ENCODE measurements around the gene ZNF385A. TPM values are rescaled to one million over a fixed set of nuclear protein-coding genes. Genes with fewer than 3 reads are reported as not detected.

The ZNF385A gene
- total and polyA plus RNA-seq, 2 of the 13 experiments (the other 11 are each of a cell fraction or from before 2014, with no cell fraction given), result 0.44 to 0.67 TPM

DNA sequence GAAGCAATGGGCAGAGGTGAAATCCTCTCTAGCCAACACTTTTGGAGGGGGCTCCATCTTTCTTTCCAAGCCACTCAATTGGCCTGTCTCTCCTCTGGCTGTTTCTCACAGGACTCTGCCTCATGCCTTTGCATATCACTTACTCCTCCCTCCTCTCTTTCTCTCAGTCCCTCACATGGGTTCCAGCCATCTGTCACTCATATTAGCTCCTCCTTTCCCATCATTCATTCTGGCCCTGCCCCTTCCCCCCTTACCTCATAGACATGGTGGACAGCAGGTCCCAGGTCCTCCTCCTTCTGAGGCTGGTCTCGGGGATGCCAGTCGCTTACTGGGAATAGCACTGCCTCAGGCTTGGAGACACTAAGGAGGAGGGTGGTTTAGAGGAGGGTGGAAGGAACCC is 16.6 kb upstream of the ZNF385A start (continued):
- TF ChIP-seq SPEN (CRISPR knock-in tag; IDR thresholded peaks at IDR 0.05; ENCODE audit: low read depth) (no peak), ZNF703 (CRISPR knock-in tag; IDR thresholded peaks at IDR 0.05; ENCODE audit: borderline replicate concordance) (no peak), SP2 (CRISPR knock-in tag; IDR thresholded peaks at IDR 0.05) (no peak), ZNF839 (CRISPR knock-in tag; IDR thresholded peaks at IDR 0.05; ENCODE audit: borderline replicate concordance) (no peak), ZNF530 (CRISPR knock-in tag; IDR thresholded peaks at IDR 0.05; ENCODE audit: low read depth) (no peak)

DNA sequence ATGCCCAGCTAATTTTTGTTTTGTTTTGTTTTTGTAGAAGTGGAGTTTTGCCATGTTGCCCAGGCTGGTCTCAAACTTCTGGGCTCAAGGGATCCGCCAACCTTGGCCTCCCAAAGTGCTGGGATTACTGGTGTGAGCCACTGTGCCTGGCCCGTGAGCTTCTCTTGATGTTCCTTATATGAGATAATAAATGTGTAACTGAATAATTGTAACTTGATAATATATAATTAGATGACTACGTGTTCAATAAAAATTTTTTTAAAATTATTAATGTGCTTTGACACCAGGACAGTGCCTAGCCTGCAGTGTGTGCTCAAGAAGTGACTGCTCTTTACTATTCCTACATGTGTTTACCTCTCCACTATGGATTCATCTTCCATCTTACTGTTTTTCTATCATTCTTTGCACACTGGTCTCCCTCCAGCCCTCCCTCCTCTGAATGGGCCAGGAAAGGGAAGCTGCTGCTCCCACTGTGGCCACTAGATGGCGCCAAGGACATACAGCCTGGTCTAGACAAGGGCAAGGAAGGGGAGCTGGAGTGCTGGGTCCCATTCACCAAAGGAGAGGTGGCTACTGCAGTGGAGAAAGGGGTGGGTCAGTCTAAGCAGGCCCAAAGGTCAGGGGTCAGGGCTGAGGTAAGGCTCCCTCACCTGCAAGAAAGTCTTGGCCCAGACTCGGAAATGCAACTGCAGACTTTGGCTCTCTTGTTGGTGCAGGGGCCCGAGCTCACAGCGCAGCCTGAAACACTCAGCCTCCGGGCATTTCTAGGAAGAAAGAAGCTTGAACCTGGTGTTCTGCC is 14.7 kb upstream of the ZNF385A start:
- no peaks in the 10 kb centered on the region for H4K20me1 ChIP-seq (ENCODE audit: insufficient read depth, low read length)
- POLR2A ChIA-PET, result no interaction called here
- H3K4me3 ChIP-seq (replicated peaks in 1 of 3; ENCODE audit: insufficient read depth in 1 of 3, low read depth in 2 of 3, low read length in 3 of 3), result no peak overlapping the region
- 43% methylated on average over 8 of the region's 8 CpGs for WGBS (ENCODE audit: low lambda C conversion rate)
- intact Hi-C loops (cut with micrococcal nuclease; ENCODE audit: unreplicated experiment) (loop anchor here (1.0 kb wide), 1 partner anchor 40 kb away; no protein-coding TSS in a partner anchor), in situ Hi-C loops (cut with HindIII; ENCODE audit: extremely low pct_ligation_motif_present, low pct_unique_long_range_greater_than_20kb) (no loop called here)
- FAIRE-seq, result peak; percentile 74
- no peak overlapping the region for H3K4me2 ChIP-seq (ENCODE audit: low read depth, low read length)
- CTCF ChIA-PET (ENCODE audit: low intra/inter-chr PET ratio, low total read pairs), result interaction anchor here (1.3 kb wide), 1 partner anchor 40 kb away, joined by 18 read pairs; no protein-coding TSS in a partner anchor
- H3K36me3 ChIP-seq (replicated peaks in 1 of 2; ENCODE audit: control insufficient read depth in 1 of 2, insufficient read depth in 2 of 2, low read length in 2 of 2), result no peaks in the 10 kb centered on the region
- H3K79me2 ChIP-seq (ENCODE audit: insufficient read depth, low read length), result no peaks in the 10 kb centered on the region
- DNase-seq (ENCODE audit: low spot score), result peak; percentile 62
- no TSS peak for BruUV-seq (replicated peaks)
- no peaks in the 10 kb centered on the region; a peak in 1 of 5 replicates for H3K27me3 ChIP-seq (ENCODE audit: control insufficient read depth in 1 of 2, insufficient read depth in 2 of 2, low read length in 2 of 2)
- no peak overlapping the region for H3K27ac ChIP-seq (ENCODE audit: extremely low read length, insufficient read depth, low read length)
- no peaks in the 10 kb centered on the region for H3K9me3 ChIP-seq (ENCODE audit: low read length)
- ATAC-seq, result peak; percentile 93
- H3K4me1 ChIP-seq (ENCODE audit: insufficient read depth, low read length), result no peaks in the 10 kb centered on the region
- no peak overlapping the region for H2AFZ ChIP-seq (ENCODE audit: low read length)
- no peak overlapping the region for H3K9ac ChIP-seq (ENCODE audit: insufficient read depth, low read depth, low read length)
- TF ChIP-seq SMC3 (IDR thresholded peaks at IDR 0.05; ENCODE audit: low read length), result peak; percentile 73
- TF ChIP-seq ZBTB21 (CRISPR knock-in tag; IDR thresholded peaks at IDR 0.05), result no peak
- TF ChIP-seq NFATC3 (CRISPR knock-in tag; IDR thresholded peaks at IDR 0.05), result no peak
- TF ChIP-seq ZNF775 (CRISPR knock-in tag; IDR thresholded peaks at IDR 0.05; ENCODE audit: borderline replicate concordance), result no peak
- no peak for TF ChIP-seq HNF1B (CRISPR knock-in tag; IDR thresholded peaks at IDR 0.05)
- peak; percentile 82 for TF ChIP-seq STAG1 (CRISPR knock-in tag; IDR thresholded peaks at IDR 0.05)
- no peak for TF ChIP-seq XRCC5 (optimal IDR thresholded peaks at IDR 0.05; ENCODE audit: low read length)
- no peak for TF ChIP-seq SCMH1 (CRISPR knock-in tag; IDR thresholded peaks at IDR 0.05; ENCODE audit: borderline replicate concordance)
- no peak for TF ChIP-seq HCFC1 (IDR thresholded peaks at IDR 0.05; ENCODE audit: low read depth, low read length)
- no peak for TF ChIP-seq MED1 (CRISPR knock-in tag; IDR thresholded peaks at IDR 0.05)
- no peak for TF ChIP-seq SP2 (CRISPR knock-in tag; IDR thresholded peaks at IDR 0.05)
- TF ChIP-seq MED8 (CRISPR knock-in tag; IDR thresholded peaks at IDR 0.05; ENCODE audit: insufficient replicate concordance), result no peak
- 0 out of 2 replicates have a peak, but pooled peaks have one; percentile 22 for TF ChIP-seq GMEB1 (CRISPR knock-in tag; IDR thresholded peaks at IDR 0.05; ENCODE audit: borderline replicate concordance)
- TF ChIP-seq ZNF33A (CRISPR knock-in tag; IDR thresholded peaks at IDR 0.05; ENCODE audit: borderline replicate concordance), result no peak
- TF ChIP-seq WIZ (CRISPR knock-in tag; IDR thresholded peaks at IDR 0.05), result no peak

Measured in HepG2 (cell line).